NCI-H510A treated with DMSO at 0.1 percent for 48 hours (cell line): ENCODE measurements around the gene CORO1C.

Experiments used
- DNase-seq: peaks from one replicate; lab custom pipeline; 2025; lab: John Stamatoyannopoulos, UW

Gene CORO1C

DNA sequence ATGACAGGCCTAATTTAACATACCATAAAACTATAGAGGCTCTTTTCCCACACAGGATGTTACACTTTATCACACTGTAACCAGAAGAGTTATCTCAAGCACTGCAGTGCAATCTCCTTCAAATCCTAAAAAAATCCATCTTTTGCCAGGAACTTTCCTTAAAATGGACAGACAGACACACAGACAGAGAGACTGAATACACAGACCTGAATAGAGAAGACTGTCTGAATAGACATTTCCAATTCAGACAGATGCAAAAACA is 6.5 kb downstream of the CORO1C start:
- DNase-seq = no peak

DNA sequence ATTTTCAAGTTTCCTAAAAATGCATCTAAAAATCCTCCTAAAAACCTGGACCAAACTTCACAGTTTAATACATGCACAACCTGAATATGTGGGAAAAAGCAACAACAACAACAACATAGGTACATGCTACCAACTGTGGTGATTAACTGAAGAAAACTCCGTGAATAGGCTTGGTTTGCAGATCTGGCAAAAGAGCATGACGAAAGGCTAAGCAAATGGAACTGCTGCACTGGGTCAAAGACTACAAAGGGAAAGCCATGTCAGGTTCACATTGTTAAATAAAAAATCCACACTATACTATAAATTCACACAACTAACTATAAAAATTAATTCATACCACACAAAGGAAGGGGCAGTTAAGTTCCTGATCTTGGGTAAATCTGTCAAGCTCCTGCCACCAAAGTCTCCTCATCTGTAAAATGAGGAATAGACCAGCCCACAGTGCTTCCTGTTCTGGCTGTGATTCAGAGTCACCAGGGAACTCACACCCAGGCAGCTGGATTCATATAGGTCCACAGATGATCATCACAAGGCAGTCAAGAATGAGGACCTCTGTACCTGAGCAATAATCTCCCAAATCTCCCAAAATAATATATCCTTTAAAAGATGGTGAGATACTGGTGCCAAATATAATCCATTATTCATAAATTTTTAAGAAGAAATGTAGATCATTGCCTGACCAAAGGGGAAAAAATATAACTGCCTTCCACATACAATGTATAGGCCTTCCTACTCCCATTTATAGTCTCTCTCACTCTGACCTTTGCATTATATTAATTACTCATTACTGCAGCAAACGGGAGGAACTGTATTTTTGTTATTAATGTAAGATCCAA is 7.0 kb downstream of the CORO1C start:
- DNase-seq = no peak

DNA sequence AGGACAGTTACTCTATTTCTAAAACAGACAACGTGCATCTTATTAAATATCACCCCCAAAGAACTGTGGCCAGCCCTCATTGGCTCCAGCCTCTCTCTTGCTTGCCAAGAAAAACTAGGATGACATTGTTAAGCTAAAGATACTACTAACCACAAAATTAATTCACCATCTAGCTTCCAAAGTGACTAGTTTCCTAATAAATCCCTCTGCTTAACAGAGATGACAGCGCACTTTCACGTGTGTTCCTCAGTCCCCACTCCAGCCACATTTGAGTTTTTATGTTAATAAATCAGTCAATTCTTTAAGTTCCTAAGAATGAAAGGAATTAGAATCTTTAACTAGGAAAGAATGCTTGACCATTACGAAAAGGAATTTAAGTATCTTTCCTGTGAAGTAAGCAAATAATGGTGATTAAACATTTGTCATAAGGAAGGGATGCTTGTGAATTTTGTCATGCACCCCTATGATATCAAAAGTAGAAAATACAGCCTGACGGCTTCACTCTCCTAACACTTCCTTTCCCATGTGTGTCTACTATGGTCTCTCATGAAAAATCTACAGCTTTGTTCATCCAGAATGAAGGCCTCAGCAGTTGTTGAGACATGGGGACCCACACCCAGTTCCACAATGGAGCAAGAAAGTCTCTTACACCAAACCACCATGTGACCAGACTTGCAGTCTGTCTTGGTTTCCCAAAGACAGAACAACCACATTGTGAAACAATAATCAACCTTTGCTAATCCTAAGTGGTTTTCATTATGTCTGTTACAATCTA is 8.1 kb downstream of the CORO1C start:
- no peak for DNase-seq

DNA sequence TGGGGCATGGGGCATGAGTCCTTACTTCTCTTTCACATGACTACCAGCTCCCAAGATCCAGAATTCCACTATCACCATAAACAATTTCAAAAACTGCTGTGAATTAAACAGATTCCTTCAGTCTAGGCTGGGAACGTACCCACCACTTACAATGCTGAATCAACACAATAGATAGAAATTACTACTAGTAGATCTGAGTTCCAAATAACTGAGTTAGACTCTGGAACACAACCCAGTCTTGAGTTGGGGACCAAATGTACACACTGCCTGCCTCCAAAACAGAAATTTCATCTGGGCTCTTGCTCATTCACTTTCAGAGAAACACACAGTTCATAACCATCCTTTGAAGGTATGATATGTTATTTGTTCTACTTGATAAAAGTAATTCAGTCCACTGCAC is 8.9 kb downstream of the CORO1C start:
- DNase-seq = no peak

DNA sequence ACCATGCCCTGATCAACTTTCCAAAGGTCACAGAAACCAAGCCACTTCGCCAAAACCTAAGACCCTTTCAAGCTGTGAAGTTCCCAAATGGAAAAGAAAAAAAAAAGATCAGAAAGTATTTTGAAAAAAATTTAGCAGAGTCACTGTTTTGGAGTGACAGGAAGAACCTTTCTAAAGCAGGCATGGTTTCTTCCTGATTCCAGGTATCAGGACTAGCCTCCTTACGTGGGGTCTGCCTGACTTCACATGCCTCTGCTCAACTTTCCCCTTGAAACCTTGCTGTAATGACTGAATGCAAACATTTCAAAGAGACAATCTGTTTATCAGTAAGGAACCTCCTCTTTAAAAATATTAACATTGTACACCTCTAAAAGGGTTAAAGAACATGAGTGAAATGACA is 9.5 kb downstream of the CORO1C start:
- no peak for DNase-seq

DNA sequence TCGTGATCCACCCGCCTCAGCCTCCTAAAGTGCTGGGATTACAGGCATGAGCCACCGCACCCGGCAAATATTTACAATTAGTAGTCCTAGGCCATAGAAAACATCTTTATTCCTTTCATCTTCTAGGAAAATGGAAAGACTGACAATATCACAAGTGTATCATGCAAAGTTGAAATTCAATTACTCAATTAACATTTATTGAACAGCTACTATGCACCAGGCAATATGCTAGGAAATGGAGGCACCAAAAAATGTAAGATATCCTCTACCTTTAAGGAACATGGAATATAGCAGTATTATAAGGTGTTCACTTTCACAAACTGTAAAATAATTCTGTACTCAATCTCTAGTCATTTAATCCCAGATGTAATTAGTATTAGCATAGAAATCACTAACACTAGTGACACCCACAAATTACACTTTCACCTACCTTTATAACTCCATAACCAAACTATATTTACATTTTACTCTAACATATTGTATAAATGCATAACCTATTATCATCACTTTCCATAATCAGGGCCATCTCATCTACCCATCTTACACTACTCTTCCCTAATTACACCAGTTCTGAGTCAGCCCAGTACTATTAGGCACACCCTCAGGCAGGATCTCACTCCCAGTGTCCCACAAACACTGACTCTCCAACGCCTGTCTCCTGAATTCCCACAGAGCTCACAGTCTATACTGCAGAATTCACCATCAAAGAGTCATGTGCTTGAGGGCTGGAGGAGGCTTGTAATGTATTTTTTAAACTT is 10.4 kb downstream of the CORO1C start:
- no peak for DNase-seq

DNA sequence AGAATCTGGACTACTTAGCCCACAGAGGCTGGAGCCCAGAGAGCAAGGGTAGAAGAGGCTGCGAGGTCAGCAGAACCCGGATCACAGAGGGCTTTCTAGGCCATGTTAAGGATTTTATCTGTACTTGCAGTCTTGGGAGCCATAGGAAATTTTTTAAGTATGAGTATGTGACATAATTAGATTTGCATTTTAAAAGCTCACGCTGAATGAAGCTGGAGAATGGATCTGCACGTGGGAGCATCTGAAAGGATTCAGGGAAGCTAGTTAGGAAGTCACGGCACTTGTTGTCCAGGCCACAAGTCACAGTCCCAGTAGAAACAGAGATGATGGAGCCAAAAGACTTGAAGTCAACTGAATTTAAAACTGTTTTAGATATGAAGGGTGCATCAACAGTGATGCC is 14.1 kb downstream of the CORO1C start:
- no peak for DNase-seq

DNA sequence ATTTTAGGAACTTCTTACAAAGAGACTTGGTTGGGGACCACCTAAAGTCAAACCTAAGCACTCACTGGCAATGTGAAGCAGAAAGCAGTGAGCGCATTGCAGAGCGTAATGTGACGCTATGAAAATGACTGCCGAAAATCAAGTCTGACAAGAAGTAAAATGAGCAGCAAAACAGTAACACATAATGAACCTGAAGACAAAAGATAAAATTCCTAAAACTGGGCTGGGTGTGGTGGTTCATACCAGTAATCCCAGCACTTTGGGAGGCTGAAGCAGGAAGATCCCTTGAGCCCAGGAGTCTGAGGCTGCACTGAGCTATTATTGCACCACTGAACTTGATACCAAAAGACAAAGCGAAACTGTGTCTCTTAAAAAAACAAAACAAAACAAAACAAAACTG is 16.5 kb downstream of the CORO1C start:
- DNase-seq = no peak

DNA sequence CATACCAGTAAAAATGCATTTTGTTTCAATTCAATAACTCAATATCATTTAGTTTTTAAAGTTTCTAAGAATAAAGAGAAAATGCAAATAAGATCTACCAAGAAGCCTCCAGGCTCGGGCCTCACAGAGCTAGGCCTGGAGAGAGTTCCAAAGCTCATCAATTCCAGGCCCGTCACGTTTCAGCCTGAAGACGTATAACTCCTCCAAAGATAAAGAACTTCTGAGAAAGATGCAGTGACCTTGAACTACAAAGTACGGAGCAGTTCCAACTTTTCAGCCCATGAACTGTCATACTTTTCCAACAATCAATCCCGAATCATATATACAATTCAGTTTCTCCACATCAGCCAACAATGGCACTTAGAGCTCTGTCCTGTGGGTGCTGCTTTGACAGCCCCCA is 17.8 kb downstream of the CORO1C start:
- no peak for DNase-seq

DNA sequence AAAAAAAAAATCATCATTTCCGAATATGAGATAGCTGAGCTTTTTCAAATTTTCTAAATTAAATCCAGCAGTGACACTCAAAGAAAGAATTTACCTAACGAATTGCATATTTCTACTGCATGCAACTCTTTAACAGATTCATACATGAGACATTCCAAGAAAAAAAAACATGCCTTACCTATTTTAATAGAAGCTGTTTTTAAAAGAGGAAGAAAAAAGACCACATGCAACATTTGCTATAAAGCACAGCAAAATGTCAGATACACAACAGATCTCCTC is 18.5 kb downstream of the CORO1C start:
- DNase-seq = no peak

DNA sequence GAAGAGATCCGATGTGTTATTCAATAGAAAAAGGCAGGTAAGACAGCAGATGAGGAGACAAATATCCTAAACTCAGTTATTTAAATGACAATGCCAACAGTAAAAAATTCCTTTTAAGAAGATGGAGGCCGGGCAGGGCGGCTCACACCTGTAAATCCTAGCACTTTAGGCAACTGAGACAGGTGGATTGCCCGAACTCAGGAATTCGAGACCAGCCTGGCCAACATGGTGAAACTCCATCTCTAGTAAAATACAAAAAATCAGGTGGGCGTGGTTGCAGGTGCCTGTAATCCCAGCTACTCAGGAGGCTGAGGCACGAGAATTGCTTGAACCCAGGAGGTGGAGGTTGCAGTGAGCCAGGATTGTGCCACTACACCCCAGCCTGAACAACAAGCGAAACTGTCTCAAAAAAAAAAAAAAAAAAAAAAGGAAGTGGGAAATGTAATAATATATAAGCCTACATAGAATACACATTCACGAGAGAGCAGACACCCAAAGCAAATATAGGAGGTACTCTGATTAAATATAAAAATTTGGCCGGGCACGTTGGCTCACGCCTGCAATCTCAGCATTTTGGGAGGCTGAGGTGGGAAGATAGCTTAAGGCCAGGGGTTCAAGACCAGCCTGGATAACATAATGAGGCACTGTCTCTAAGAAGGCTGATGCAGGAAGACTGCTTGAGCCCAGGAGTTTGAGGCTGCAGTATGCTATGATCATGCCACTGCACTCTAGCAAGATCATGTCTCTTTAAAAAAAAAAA is 19.0 kb downstream of the CORO1C start:
- no peak for DNase-seq

DNA sequence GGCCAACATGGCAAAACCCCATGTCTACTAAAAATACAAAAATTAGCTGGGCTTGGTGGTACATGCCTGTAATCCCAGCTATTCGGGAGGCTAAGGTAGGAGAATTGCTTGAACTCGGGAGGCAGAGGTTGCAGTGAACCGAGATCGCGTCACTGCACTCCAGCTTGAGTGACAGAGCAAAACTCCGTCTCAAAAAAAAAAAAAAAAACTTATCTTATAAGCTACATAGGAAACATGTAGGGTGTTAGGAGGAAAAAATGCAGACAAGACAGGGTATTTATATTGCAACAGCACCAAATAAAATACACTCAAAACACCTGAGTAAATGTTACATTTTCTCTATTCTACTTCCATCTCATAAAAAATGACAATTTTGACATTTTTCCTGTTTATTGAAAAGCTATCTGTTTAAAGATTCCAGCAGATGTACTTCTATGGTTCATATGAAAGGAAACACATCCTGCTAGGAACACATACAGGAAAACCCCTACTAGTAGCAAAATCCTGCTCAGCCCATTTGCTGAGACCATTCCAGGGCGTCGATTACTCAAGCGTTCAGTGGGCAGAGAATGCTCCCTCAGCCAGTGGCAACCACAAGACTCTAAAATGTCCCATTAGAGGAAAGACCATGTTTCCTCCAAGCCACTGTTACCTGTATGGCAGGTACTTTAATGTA is 19.7 kb downstream of the CORO1C start:
- no peak for DNase-seq

DNA sequence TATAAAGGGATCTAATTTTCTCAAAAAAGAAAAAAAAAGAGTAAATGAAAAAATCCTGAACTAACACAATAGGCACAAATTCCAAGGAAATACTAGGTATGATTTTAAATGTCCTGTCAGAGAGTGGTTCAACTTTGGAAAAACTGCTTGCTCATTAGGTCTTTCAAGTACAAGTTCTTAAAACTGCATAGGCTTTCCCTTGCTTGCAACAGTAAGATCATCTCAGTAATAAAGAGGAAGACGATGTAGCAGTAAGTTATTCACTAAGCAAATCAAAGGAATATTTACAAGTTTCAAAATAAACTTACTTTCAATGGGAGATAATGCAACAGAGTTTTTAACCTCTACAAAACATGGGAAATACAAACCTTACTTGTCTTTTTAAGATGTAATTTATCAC is 21.6 kb downstream of the CORO1C start:
- DNase-seq = no peak

DNA sequence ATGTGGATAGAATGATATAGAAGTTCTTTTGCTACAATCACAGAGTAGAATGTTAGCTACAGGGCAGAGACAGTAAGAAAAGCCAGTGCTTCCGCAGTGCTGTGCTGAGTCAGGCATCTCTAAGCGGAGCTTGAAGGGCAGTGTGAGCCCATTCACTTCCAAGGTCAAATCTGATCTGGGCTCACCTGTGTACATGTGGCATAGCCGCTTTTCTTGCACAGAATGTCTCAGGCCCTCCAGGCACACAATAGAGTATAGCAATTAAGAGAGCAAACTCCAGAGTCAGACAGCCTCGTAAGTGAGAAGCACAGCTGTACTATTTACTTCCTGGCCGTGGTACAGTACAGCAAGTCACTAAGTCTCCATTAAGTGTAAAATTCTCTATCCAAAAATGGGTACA is 26.8 kb downstream of the CORO1C start:
- DNase-seq = peak; percentile 9

DNA sequence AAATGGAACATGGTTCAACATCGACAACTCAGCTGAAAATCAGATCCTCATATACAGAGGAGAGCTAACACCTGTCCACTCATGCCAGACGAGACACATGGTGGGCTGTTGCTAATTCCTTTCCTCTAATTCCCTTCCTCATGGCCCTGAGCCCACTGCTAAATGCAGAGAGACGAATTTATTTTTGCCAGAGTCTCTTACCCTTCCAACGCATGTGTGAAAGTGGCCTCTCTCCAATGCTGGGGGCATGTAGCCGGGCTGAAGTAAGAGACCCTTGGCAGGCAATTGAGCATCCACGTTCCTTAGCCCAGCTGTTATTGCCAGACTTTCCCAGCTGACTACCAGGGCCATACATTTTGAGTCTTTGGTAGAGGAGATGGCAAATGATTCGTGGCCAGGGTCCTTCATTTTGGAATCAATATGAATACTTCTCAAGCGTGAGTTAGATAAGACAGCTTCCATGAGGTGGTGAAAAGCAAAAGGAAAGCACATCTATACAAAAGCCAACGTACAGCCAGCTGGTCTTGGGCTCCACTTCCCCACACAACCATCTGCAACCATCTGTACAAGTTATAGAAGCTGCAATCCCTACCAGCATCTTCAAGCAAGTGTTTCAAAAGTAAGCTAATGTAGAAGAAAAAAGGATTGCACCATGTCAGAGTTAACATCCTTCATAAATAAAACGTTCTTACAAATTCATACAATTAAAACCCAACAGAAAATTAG is 28.6 kb downstream of the CORO1C start:
- no peak for DNase-seq

DNA sequence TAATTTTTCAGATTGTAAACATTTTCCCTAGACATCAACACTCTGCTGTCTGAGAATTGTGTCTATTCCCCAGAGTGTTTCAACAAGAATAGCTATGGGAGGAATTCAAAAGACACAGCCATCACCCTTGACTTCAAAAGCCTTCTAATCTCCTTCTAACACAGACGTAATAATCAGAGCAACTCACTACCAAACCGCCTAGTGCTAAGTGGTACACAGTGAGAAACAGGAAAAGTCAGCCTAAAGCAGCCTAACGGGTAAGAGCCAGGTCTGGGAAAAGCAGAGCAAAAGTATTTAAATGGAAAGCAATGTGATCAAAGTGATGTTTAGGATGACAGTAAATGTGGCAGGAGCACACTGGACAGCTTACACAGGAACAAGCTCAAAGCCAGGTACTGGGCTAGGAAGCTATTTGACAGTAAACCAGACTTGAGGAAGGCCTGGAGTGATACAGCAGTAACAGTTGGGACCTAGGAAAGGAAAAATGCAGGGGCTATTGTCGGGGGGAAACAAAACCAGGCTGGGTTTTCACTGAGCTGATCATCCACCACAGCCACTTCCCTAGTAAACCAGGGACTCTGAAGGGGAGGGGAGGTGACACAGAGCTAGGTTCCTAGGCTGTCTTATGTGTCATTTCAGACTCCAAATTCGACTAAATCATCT is 29.4 kb downstream of the CORO1C start:
- no peak for DNase-seq

DNA sequence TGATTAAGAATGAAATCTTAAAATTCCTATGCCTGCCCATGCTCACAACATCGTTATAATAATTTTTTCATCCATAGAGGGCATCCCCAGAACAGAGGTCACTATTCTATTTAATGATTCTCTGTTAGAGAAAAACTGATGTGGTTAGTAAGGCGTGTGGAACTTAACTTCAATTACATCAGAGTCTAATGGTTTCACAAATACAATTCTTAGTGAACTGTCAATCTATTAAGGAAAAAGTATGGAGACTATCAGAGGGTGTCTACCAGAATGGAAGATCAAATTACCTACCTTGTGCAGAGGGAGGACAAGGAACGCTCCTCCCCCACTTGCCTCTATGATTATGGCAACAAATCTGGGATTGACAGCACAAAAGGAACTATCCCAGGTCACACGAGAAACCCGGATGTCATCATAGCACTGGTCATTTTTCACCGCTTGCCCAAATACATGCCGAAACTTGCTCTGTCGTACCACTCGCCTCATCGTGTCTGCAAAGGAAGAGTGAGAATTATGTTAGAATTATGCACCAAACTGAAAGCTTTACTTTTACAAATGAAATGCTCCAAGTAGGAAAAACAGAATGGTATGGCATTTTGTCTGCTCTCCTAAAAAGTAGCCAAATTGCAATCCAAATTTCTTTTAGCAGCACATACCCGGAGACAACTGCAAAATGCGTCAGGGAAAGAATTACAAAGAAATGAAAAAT is 30.3 kb downstream of the CORO1C start:
- DNase-seq = peak; percentile 89

DNA sequence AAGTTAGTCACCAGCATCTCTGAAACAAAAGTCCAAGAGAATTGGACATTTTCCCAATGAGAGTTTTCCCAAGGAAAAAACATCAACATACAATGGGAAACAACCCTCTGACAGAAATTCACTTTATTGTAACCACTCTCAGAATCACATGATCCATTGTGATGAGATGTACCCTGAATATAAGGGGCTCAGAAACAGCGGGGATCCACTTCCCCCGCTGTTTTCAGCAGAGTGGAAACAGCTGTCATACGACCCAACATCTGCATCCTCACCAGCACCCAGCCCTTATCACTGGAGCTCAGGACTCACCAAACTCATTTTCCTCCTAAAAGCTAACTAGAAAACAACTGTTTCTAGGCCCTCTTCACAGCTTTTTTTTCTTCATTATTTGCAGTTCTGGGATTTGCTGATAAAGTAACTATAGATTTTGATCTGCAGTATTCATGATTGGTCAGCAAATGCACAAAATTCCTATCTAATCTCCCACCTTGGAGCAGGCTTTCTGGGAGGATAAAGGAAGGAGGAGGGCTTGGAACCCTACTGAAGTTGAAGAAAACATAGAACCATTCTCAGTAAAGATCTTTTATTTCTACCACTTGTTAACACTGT is 31.3 kb downstream of the CORO1C start:
- DNase-seq = no peak

DNA sequence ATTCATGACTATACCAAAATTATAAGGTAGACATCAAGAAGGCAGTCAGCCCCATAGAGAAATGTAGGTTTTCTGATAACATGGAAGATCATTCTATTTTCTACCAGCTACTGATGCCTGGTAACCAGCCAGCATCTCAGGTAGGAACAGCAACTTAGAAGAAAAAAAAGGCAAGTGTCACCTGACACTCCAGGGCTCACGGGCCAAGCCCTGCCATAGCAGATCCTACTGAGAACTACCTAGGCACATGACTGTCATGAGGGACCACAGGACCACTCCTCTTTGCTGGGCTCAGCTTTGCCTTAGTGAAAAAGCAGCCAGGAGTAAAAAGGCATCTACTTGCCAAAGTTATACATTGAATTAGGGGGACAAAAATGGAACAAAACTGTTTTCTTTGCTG is 33.4 kb downstream of the CORO1C start:
- DNase-seq = no peak

DNA sequence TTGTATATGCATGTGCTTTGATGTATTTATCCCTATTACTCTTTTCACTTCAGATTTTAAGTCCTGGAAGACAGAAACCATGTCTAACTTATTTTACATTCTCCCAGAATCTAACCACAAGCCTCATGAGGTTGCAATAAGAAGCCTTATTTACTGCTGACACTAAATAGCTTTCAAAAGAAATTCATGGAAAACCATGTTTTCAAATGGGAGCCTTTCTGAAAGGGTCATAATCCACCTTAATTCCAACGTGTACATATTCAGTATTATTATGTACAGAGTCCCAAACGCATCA is 34.4 kb downstream of the CORO1C start:
- DNase-seq = no peak
